Thyroid gland (tissue), 4 donors: ENCODE measurements around the gene SLC22A13. TPM values are rescaled to one million over a fixed set of nuclear protein-coding genes. Genes with fewer than 3 reads are reported as not detected.

Experiments used
- DNase-seq, 2 donors: peaks; one replicate each; pipeline ENCODE4 v3.0.0-alpha.2; 2019
- H3K27ac ChIP-seq, 3 donors: fragments of 200-600 bp; sonication (generic); 1 replicate in 2 of 3; 2 replicates in 1 of 3; pipeline ENCODE4 v1.5.1; 2016 to 2019; ENCODE audit warnings: mild to moderate bottlenecking in 1 of 3, moderate library complexity in 1 of 3
- H3K27me3 ChIP-seq: fragments of 200-600 bp; sonication (generic); one replicate; pipeline ENCODE4 v1.5.1; 2019
- H3K36me3 ChIP-seq, 2 donors: fragments of 200-600 bp; sonication (generic); one replicate each; pipeline ENCODE4 v1.5.1; 2016 to 2019
- H3K4me1 ChIP-seq, 2 donors: fragments of 200-600 bp; sonication (generic); one replicate each; pipeline ENCODE4 v1.5.1; 2017 to 2019
- H3K4me3 ChIP-seq, 3 donors: fragments of 200-600 bp; sonication (generic); replicated peaks in 1 of 3; 1 replicate in 2 of 3; 2 replicates in 1 of 3; pipeline ENCODE4 v1.5.1; 2016; ENCODE audit warnings: mild to moderate bottlenecking in 1 of 3
- H3K9me3 ChIP-seq: fragments of 200-600 bp; sonication (generic); one replicate; pipeline ENCODE4 v1.5.1; 2017
- CTCF ChIP-seq, 6 experiments: fragments of 200-600 bp in 3 of 6; fragments of 450-650 bp in 3 of 6; sonication (generic) in 3 of 6; IDR thresholded peaks; one replicate each; pipeline ENCODE4 v1.5.1; 2016 to 2019; ENCODE audit warnings: antibody characterized with exemption in 6 of 6, mild to moderate bottlenecking in 2 of 6, inconsistent platforms in 1 of 6, moderate library complexity in 1 of 6
- POLR2A ChIP-seq, 2 donors: fragments of 450-650 bp; IDR thresholded peaks; one replicate each; pipeline ENCODE4 v1.6.1; 2017; ENCODE audit warnings: antibody characterized with exemption in 2 of 2, mild to moderate bottlenecking in 2 of 2, moderate library complexity in 1 of 2
- WGBS, 2 donors: methylation state at CpG; one replicate each; pipeline ENCODE4 v1.1.5; 2017; 5-methylcytosine and 5-hydroxymethylcytosine counted together
- intact Hi-C: fragments of 100-400 bp; cut with DNase I; formaldehyde crosslinking; loops from one replicate; pipeline ENCODE4 v1.15.1; 2023
- total RNA-seq, 4 donors: library from RNA; depleted of rRNA; stranded (reverse); fragments of >200 nt; gene quantifications; one replicate each; pipeline ENCODE4 v1.2.3, GENCODE V29; 2016

The SLC22A13 gene
- total RNA-seq, 4 donors from 2014 or later, result 0.54 to 0.56 TPM; not detected in 2

GRCh38 chr3:38275658-38276057 is 10.0 kb downstream of the SLC22A13 start:
- Histone ChIP-seq H3K27ac (no peak overlapping the region), H3K36me3 (no peaks in the 10 kb centered on the region), H3K4me3 (no peak overlapping the region), H3K27me3 (no peaks in the 10 kb centered on the region), H3K9me3 (no peaks in the 10 kb centered on the region), H3K4me1 (no peaks in the 10 kb centered on the region)
- DNase-seq, result no peak
- intact Hi-C loops, result no loop called here
- TF ChIP-seq CTCF (IDR thresholded peaks at IDR 0.05) (no peak), POLR2A (IDR thresholded peaks at IDR 0.05) (no peak)
- 83 to 97% methylated on average over 1 to 7 of the region's 8 CpGs for WGBS, 2 donors

GRCh38 chr3:38276081-38276916 is 10.7 kb downstream of the SLC22A13 start:
- TF ChIP-seq CTCF (IDR thresholded peaks at IDR 0.05) (no peak), POLR2A (IDR thresholded peaks at IDR 0.05) (no peak)
- WGBS, 2 donors, result 94 to 98% methylated on average over 13 of the region's 13 CpGs
- no peaks in the 10 kb centered on the region for H3K36me3 ChIP-seq
- no peaks in the 10 kb centered on the region for H3K27me3 ChIP-seq
- no peaks in the 10 kb centered on the region for H3K4me1 ChIP-seq
- H3K4me3 ChIP-seq, result no peak overlapping the region
- H3K27ac ChIP-seq, result no peak overlapping the region
- H3K9me3 ChIP-seq, result no peaks in the 10 kb centered on the region
- intact Hi-C loops, result no loop called here
- DNase-seq, result no peak

- Histone ChIP-seq H3K36me3 (no peaks in the 10 kb centered on the region), H3K4me1 (no peaks in the 10 kb centered on the region), H3K4me3 (no peak overlapping the region), H3K27ac (no peak overlapping the region), H3K9me3 (no peaks in the 10 kb centered on the region), H3K27me3 (no peaks in the 10 kb centered on the region)
- no peak for DNase-seq
- intact Hi-C loops, result no loop called here
- TF ChIP-seq POLR2A (IDR thresholded peaks at IDR 0.05) (no peak), CTCF (IDR thresholded peaks at IDR 0.05) (no peak)
- WGBS, 2 donors, result 96% methylated on average over 12 to 13 of the region's 13 CpGs
These were observed 11.5 kb downstream of the SLC22A13 start for GRCh38 chr3:38276917-38277630.

- Histone ChIP-seq H3K4me3 (no peak overlapping the region), H3K9me3 (no peaks in the 10 kb centered on the region), H3K4me1 (no peaks in the 10 kb centered on the region), H3K27ac (no peak overlapping the region), H3K36me3 (no peaks in the 10 kb centered on the region), H3K27me3 (no peaks in the 10 kb centered on the region)
- WGBS, 2 donors, result 88 to 97% methylated on average over 5 of the region's 5 CpGs
- DNase-seq, result no peak
- TF ChIP-seq POLR2A (IDR thresholded peaks at IDR 0.05) (no peak), CTCF (IDR thresholded peaks at IDR 0.05) (no peak)
- intact Hi-C loops, result no loop called here
These were observed 13.2 kb downstream of the SLC22A13 start for GRCh38 chr3:38278841-38279240.
